HG02884 (cell line): ENCODE measurements around the gene EFCAB6.

Experiments used
- ATAC-seq: cut with Tn5 transposase; IDR thresholded peaks from one replicate; pipeline ENCODE4 v1.9.1; 2021; ENCODE audit warnings: mild to moderate bottlenecking, moderate library complexity; ENCODE audit not compliant: unreplicated experiment

The EFCAB6 gene

GRCh38 chr22:43750751-43751150, 61.4 kb downstream of the EFCAB6 start:
- no peak for ATAC-seq

GRCh38 chr22:43749473-43749872, 62.6 kb downstream of the EFCAB6 start:
- ATAC-seq = no peak

GRCh38 chr22:43747877-43748276, 64.2 kb downstream of the EFCAB6 start:
- ATAC-seq = no peak

GRCh38 chr22:43747058-43747457, 65.0 kb downstream of the EFCAB6 start:
- ATAC-seq = no peak

GRCh38 chr22:43745783-43746356, 66.2 kb downstream of the EFCAB6 start:
- no peak for ATAC-seq

GRCh38 chr22:43745411-43745770, 66.7 kb downstream of the EFCAB6 start:
- no peak for ATAC-seq

GRCh38 chr22:43744700-43745410, 67.2 kb downstream of the EFCAB6 start:
- no peak for ATAC-seq

- ATAC-seq = no peak
Measured at GRCh38 chr22:43743929-43744643, 68.0 kb downstream of the EFCAB6 start.

- ATAC-seq = no peak
Measured at GRCh38 chr22:43743131-43743530, 69.0 kb downstream of the EFCAB6 start.

- no peak for ATAC-seq
Measured at GRCh38 chr22:43742154-43742950, 69.8 kb downstream of the EFCAB6 start.

- no peak for ATAC-seq
Measured at GRCh38 chr22:43740587-43741270, 71.4 kb downstream of the EFCAB6 start.

GRCh38 chr22:43739851-43740379, 72.2 kb downstream of the EFCAB6 start:
- ATAC-seq = no peak

- ATAC-seq = no peak
Measured at GRCh38 chr22:43737150-43737828, 74.8 kb downstream of the EFCAB6 start.

- no peak for ATAC-seq
Measured at GRCh38 chr22:43736651-43737050, 75.5 kb downstream of the EFCAB6 start.

- no peak for ATAC-seq
Measured at GRCh38 chr22:43734370-43735150, 77.5 kb downstream of the EFCAB6 start.

- ATAC-seq = no peak
Measured at GRCh38 chr22:43733138-43733537, 79.0 kb downstream of the EFCAB6 start.

- no peak for ATAC-seq
Measured at GRCh38 chr22:43731988-43732387, 80.1 kb downstream of the EFCAB6 start.

- ATAC-seq = no peak
Measured at GRCh38 chr22:43726964-43727543, 85.1 kb downstream of the EFCAB6 start.

- no peak for ATAC-seq
Measured at GRCh38 chr22:43726322-43726721, 85.8 kb downstream of the EFCAB6 start.
